A549 (cell line): ENCODE measurements around the gene CRYGN.

Source experiments
- CTCF ChIP-seq: fragments of >200 bp; sonication (Bioruptor Twin); formaldehyde crosslinking; IDR thresholded peaks from 3 replicates; pipeline ENCODE4 v1.5.1; 2016
- KDM1A ChIP-seq: fragments of 200-600 bp; sonication (generic); IDR thresholded peaks from 2 replicates; pipeline ENCODE4 v1.6.1; 2016; ENCODE audit warnings: low read depth, mild to moderate bottlenecking
- MYC ChIP-seq: IDR thresholded peaks from 2 replicates; pipeline ENCODE4 v1.6.1; 2012; ENCODE audit warnings: mild to moderate bottlenecking, inconsistent platforms, low read length, improper control_type of control experiment, borderline replicate concordance
- PHF8 ChIP-seq: fragments of 200-600 bp; sonication (generic); IDR thresholded peaks from 2 replicates; pipeline ENCODE4 v1.6.1; 2016; ENCODE audit warnings: low read depth, mild to moderate bottlenecking, antibody characterized with exemption, moderate library complexity, borderline replicate concordance

GRCh38 chr7:151456782-151457181, 16.8 kb upstream of the CRYGN start:
- TF ChIP-seq KDM1A: no peak
- TF ChIP-seq CTCF: no peak
- TF ChIP-seq MYC: no peak
- no peak for TF ChIP-seq PHF8
